Rectal smooth muscle tissue (tissue), 1 donor: ENCODE results near the gene KANK3.
"Not testable (repeated sequence)": the region's sequence is repeated elsewhere in the genome, so short reads cannot be mapped to it uniquely, and the experiment has no call there.

Experiments used
- H3K27ac ChIP-seq: one replicate; pipeline ENCODE4 v1.7.0; 2013; ENCODE audit warnings: low read depth, low read length, inconsistent platforms
- H3K27me3 ChIP-seq: one replicate; pipeline ENCODE4 v1.7.0; 2013; ENCODE audit warnings: low read length; ENCODE audit not compliant: control insufficient read depth, insufficient read depth
- H3K36me3 ChIP-seq: one replicate; pipeline ENCODE4 v1.7.0; 2013; ENCODE audit warnings: low read length; ENCODE audit not compliant: control insufficient read depth, insufficient read depth
- H3K4me1 ChIP-seq: one replicate; pipeline ENCODE4 v1.7.0; 2013; ENCODE audit warnings: low read length; ENCODE audit not compliant: control insufficient read depth, insufficient read depth
- H3K4me3 ChIP-seq: one replicate; pipeline ENCODE4 v1.7.0; 2013; ENCODE audit warnings: low read length
- H3K9ac ChIP-seq: one replicate; pipeline ENCODE4 v1.7.0; 2013; ENCODE audit warnings: low read length

KANK3 gene

GRCh38 chr19:8329996-8330395 is 13.1 kb downstream of the KANK3 start:
- peaks cover 3% of the 10 kb centered on the region for H3K4me1 ChIP-seq
- peaks cover 18% of the 10 kb centered on the region for H3K27me3 ChIP-seq
- H3K9ac ChIP-seq: no peak overlapping the region
- no peaks in the 10 kb centered on the region for H3K36me3 ChIP-seq
- H3K27ac ChIP-seq: no peak overlapping the region
- H3K4me3 ChIP-seq: no peak overlapping the region

GRCh38 chr19:8325454-8325853 is 17.6 kb downstream of the KANK3 start:
- Histone ChIP-seq H3K27ac (no peak overlapping the region), H3K4me3 (no peak overlapping the region), H3K27me3 (peaks cover 2% of the 10 kb centered on the region), H3K9ac (no peak overlapping the region), H3K36me3 (peaks cover 3% of the 10 kb centered on the region), H3K4me1 (peaks cover 5% of the 10 kb centered on the region)

- Histone ChIP-seq H3K4me1 (peaks cover 10% of the 10 kb centered on the region), H3K4me3 (no peak overlapping the region), H3K27me3 (peaks cover 2% of the 10 kb centered on the region), H3K27ac (no peak overlapping the region), H3K9ac (no peak overlapping the region), H3K36me3 (peaks cover 3% of the 10 kb centered on the region)
Observed at GRCh38 chr19:8324186-8325050, 18.6 kb downstream of the KANK3 start.

- Histone ChIP-seq H3K27me3 (peaks cover 2% of the 10 kb centered on the region), H3K9ac (no peak overlapping the region), H3K27ac (no peak overlapping the region), H3K4me1 (peaks cover 10% of the 10 kb centered on the region), H3K4me3 (no peak overlapping the region), H3K36me3 (peaks cover 3% of the 10 kb centered on the region)
Observed at GRCh38 chr19:8323781-8324185, 19.3 kb downstream of the KANK3 start.

GRCh38 chr19:8322638-8322997 is 20.4 kb downstream of the KANK3 start:
- Histone ChIP-seq H3K27ac (no peak overlapping the region), H3K4me1 (peaks cover 10% of the 10 kb centered on the region), H3K27me3 (peaks cover 2% of the 10 kb centered on the region), H3K36me3 (peaks cover 3% of the 10 kb centered on the region), H3K9ac (no peak overlapping the region), H3K4me3 (peak overlapping the region; percentile 96)

- H3K27me3 ChIP-seq: peaks cover 2% of the 10 kb centered on the region
- peaks cover 10% of the 10 kb centered on the region for H3K4me1 ChIP-seq
- H3K36me3 ChIP-seq: peaks cover 3% of the 10 kb centered on the region
- peak overlapping the region; percentile 91 for H3K27ac ChIP-seq
- peak overlapping the region; percentile 96 for H3K4me3 ChIP-seq
- peak overlapping the region; percentile 95 for H3K9ac ChIP-seq
Observed at GRCh38 chr19:8321986-8322637, 20.9 kb downstream of the KANK3 start.

GRCh38 chr19:8321067-8321985 is 21.7 kb downstream of the KANK3 start, which contains the start of the genes NDUFA7 and RPS28:
Gene NDUFA7 (minus strand): TSS chr19:8321375. CDS start chr19:8321358, 17 bp downstream.
Gene RPS28 (plus strand): TSS chr19:8321496. CDS start chr19:8321531, 35 bp downstream.
- Histone ChIP-seq H3K4me3 (peak within 1 kb of the TSS; percentile 96), H3K36me3 (peaks cover 4% of the 10 kb centered on the region), H3K27me3 (peaks cover 2% of the 10 kb centered on the region), H3K27ac (peak within 1 kb of the TSS; percentile 91), H3K4me1 (peaks cover 10% of the 10 kb centered on the region), H3K9ac (peak within 1 kb of the TSS; percentile 97)

- peak overlapping the region; percentile 91 for H3K27ac ChIP-seq
Observed at GRCh38 chr19:8320564-8321066, 22.4 kb downstream of the KANK3 start.

GRCh38 chr19:8319807-8320520 is 23.1 kb downstream of the KANK3 start:
- H3K4me1 ChIP-seq: peaks cover 10% of the 10 kb centered on the region
- H3K27ac ChIP-seq: no peak overlapping the region
- peak overlapping the region; percentile 97 for H3K9ac ChIP-seq
- H3K36me3 ChIP-seq: peaks cover 11% of the 10 kb centered on the region
- H3K4me3 ChIP-seq: peak overlapping the region; percentile 96
- H3K27me3 ChIP-seq: peaks cover 2% of the 10 kb centered on the region

More at GRCh38 chr19:8320564-8321066, 22.4 kb downstream of the KANK3 start:
- H3K36me3 ChIP-seq: peaks cover 6% of the 10 kb centered on the region
- peaks cover 2% of the 10 kb centered on the region for H3K27me3 ChIP-seq
- H3K9ac ChIP-seq: peak overlapping the region; percentile 97
- peak overlapping the region; percentile 96 for H3K4me3 ChIP-seq
- H3K4me1 ChIP-seq: peaks cover 10% of the 10 kb centered on the region

- not testable (repeated sequence) for H3K27ac ChIP-seq, H3K4me3 ChIP-seq, H3K9ac ChIP-seq, H3K4me1 ChIP-seq, H3K27me3 ChIP-seq
- H3K36me3 ChIP-seq: peaks cover 12% of the 10 kb centered on the region
Observed at GRCh38 chr19:8318835-8319234, 24.2 kb downstream of the KANK3 start.

- H3K4me3 ChIP-seq: no peak overlapping the region
- H3K27ac ChIP-seq: no peak overlapping the region
- H3K4me1 ChIP-seq: peaks cover 6% of the 10 kb centered on the region
- H3K9ac ChIP-seq: no peak overlapping the region
- H3K36me3 ChIP-seq: peaks cover 20% of the 10 kb centered on the region
- no peaks in the 10 kb centered on the region for H3K27me3 ChIP-seq
Observed at GRCh38 chr19:8316351-8317125, 26.5 kb downstream of the KANK3 start.
